Measurements from ENCODE around the gene PTOV1. TPM values are rescaled to one million over a fixed set of nuclear protein-coding genes. Genes with fewer than 3 reads are reported as not detected.

PTOV1 gene
- total RNA-seq (2014; rRNA removed; shearing (Covaris generic)) = 89.9 and 100 TPM in 2 replicates

DNA sequence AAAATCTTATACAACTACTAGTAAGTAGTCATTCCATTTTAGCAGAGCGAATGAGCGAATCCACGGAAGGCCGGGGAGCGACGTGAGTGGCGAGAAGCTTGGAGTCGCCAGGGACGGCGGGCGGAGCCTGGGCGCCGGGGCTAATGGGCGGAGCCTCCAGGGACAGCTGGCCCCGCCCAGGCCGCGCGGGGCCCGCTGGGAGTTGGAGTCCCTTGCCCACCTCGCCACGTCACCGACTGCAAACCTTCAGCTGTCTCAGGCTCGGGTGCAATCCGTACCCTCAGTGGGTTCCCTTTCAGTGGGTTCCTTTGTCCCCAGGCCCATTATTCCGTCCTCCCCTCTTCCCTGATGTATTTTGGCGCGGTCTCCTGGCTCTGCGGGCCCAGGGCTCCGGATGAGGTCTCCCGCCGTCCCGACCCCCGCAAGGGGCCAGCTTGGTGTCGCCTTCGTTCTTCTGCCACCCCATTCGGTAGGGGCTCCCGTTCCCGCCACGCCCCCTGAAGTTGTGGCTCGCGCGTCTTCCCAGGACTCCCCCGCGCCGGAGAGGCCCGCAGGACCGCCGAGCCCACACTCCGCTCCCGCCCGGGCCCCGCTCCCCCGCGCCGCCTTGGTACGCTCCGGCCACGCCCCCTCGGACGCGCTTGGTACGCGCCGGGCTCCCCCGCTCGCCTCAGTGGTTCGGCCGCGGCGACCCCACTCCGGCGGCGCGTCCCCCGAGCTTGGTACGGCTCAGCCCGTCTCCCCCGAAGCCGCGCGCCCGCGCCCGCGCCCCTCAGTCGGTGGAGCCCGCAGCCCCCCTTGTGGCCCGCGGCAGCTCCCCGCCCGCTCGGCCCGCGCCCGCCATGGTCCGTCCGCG, at the start of gene PTOV1:
PTOV1 (plus strand) TSS at position 673 of the 856 bp plus-strand sequence.
- DNase-seq (ENCODE audit: low read depth) = peak; percentile 92

DNA sequence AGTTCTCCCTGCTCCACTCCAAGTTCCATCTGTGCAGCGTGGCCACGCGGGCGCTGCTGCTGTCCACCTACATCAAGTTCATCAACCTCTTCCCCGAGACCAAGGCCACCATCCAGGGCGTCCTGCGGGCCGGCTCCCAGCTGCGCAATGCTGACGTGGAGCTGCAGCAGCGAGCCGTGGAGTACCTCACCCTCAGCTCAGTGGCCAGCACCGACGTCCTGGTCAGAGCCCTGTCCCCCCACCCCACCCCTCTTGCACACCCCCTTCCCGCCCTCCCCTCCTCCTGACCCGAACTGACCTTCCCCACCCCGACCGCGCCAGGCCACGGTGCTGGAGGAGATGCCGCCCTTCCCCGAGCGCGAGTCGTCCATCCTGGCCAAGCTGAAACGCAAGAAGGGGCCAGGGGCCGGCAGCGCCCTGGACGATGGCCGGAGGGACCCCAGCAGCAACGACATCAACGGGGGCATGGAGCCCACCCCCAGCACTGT, 49.5 kb upstream of the PTOV1 start:
- DNase-seq (ENCODE audit: low read depth) = no peak

DNA sequence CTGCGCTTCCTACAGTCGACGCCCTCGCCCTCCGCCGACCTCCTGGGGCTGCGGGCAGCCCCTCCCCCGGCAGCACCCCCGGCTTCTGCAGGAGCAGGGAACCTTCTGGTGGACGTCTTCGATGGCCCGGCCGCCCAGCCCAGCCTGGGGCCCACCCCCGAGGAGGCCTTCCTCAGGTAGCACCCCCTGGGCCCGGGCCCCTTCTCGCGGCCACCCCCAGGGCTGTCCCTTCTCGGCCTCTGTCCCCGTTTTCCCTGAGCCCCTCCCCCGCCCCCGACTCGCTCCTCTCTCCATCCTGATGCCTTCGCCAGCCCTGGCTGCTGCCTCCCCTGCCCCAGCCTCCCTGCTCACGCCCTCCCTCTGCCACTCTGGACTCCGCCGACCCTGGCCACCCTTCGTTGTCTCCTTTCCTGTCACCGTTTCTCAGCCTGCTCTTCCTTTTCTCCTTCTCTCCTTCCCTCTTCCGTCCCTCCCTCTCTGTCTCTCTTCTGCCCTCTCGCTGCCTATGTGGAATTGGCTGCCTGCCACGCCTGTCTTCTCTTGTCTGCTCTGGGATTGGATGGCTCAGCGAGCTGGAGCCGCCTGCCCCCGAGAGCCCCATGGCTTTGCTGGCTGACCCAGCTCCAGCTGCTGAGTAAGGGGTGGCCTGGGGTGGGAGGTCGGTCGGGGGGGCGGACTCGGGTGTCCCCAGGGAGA, 48.8 kb upstream of the PTOV1 start:
- peak; percentile 24 for DNase-seq (ENCODE audit: low read depth)

DNA sequence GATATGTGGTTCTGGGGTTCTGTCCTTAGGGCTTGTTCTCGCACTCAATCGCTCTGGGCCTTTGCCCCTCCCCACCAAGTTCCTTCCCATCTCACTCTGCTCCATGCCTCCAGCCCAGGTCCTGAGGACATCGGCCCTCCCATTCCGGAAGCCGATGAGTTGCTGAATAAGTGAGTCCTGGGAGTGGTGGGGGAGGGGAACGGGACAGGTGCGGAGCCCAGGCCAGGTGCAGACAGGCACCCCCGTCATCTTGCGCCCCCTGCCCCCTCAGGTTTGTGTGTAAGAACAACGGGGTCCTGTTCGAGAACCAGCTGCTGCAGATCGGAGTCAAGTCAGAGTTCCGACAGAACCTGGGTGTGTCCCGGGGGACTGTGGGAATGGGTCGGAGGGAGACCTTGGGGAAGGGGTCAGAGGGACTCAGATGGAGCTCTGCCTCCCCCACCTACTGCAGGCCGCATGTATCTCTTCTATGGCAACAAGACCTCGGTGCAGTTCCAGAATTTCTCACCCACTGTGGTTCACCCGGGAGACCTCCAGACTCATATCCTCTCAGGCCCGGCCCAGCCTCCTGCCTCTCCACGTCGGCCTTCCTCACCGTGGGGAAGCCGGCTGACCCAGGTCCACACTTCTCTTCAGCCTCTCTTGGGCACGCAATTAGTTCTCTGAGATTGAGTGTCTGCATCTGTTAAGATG, 48.0 kb upstream of the PTOV1 start:
- no peak for DNase-seq (ENCODE audit: low read depth)

DNA sequence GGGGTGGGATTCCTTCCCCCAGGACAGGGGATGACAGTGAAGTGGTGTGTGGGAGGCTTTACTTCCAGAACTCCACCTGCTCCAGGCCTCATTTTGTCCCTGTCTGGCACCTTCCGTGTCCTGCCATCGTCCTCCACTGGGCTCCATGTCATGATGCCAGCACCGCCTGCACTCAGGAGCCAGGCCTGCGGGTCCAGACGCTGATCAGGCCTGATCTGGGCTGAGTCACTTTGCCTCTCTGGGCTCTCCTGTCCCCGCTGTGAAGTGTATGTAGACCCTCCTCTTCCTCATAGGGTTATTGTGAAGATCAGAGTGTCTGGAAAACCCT, 47.5 kb upstream of the PTOV1 start:
- no peak for DNase-seq (ENCODE audit: low read depth)

DNA sequence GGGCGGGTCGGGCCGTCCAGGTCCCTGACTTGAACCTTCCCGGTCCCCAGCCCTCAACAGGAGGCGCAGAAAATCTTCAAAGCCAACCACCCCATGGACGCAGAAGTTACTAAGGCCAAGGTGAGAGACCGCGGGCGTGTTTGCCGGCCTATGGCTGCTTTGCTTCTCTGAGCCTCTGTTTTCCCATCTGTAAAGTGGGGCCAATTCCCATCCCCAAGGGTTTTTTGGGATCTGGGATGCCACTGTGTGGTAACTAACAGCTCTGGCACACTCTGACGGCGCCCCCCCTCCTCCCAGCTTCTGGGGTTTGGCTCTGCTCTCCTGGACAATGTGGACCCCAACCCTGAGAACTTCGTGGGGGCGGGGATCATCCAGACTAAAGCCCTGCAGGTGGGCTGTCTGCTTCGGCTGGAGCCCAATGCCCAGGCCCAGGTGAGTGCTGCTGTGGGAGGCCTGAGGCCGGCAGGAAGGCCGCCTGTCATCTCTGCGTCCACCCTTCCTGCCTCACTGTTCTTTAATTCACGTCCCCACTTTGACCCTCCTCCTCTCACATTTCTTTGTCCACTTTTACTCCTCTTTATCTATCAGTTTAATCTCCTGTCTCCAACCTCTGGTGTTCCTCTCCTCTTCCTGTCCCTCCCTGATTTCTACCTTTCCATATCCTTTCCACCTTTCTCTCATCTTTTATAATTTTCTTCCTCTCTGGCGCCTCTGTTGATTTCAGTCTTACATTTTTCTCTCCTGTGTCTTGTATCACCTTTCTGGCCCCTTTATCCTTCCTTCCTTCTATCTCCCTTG, 44.9 kb upstream of the PTOV1 start:
- no peak for DNase-seq (ENCODE audit: low read depth)

DNA sequence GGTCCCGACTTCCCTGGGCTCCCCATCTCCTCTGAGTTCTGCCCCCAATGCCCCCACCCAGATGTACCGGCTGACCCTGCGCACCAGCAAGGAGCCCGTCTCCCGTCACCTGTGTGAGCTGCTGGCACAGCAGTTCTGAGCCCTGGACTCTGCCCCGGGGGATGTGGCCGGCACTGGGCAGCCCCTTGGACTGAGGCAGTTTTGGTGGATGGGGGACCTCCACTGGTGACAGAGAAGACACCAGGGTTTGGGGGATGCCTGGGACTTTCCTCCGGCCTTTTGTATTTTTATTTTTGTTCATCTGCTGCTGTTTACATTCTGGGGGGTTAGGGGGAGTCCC, 44.4 kb upstream of the PTOV1 start:
- DNase-seq (ENCODE audit: low read depth) = no peak

DNA sequence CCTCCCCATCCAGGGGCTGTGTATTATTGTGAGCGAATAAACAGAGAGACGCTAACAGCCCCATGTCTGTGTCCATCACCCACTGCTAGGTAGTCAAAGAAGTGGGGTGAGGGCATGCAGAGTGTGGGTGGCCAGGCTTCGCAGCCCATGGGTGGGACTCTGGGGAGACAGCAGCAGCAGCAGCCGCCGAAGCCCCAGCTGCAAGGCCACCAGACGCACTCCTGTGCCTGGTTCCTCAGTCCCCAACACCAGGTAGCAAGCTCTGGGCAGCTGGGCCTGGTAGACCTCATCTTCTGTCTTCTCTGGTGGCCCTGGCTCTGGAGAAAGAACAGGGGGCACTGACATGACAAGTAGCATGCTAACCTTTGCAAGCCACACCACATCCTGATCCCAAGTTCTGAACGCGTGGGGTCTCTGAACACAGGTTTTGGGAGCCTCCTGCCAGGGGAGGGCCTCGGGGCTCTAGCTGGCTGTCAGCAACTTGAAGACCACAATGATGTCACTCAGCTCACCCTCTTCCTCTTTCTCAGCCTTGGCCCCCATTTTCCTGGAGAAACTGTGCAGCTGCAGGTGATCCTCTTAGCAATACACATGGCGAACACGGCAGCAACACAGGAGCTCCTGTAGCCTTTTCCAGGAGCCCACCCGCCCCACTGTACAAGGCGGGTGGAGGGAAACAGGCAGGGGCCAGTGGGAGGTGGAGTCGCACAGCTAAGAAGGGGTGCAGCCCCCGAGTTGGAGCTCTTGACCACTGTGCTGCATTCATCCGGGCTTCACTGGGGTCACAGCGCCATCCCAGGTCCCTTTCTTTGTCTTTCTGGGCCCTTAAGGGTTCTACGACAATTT, 43.7 kb upstream of the PTOV1 start:
- no peak for DNase-seq (ENCODE audit: low read depth)

DNA sequence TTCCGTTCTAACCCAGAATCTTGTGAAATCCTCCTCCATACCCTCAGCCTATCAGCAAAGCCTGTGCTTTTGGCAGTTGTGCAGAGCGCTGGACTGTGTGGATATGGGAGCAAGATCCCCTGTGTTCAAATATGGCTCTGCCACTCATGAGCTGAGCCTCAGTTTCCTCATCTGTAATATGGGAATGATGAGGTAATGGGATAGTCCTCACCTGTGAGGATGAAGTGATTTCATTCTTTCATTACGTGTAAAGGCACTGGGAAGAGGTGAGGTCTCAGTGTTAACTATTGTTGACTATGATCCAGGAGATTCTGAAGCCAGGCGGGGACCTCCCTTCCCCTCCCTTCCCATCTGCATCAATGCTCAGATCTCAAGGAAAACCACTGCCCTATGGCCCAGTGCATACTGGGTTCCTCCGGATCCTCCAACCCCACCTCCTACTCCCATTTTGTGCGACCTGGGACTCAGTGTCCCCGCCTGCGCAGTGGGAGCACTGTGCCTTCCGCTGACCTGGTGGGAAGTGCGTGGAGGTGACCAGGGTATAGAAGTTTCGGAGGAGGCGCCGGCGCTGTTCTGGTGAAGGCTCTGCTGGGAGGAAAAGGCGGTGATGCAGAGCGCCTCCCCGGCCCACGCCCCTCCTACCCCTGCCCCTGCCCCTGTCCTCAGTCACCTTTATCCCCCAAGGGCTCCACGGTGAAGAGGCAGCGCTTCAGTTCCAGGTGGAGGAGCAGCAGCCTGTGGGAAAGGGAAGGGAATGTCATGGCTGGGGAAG, 42.9 kb upstream of the PTOV1 start:
- DNase-seq (ENCODE audit: low read depth) = no peak

DNA sequence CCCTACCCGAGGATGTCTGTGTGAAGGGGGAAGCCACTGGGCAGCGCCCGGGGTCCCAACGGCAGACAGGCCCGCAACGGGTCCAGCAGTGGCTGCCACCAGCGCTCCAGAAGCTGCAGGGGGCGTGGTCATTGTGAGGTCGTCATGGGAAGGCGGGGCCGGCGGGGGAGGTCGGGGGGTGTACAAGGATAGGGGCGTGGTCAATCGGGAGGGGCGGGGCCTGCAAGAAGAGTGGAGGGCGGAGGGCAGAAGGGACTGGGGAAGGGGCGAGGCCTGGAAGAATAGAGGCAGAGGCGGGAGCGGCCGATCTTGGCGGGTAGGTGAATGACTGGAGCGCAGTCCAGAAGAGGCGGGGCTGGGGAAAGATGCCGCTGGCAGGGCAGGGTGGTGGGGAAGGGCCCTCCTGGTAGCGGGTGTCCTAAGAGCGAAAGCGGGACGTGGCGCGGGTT, 42.2 kb upstream of the PTOV1 start:
- DNase-seq (ENCODE audit: low read depth) = peak; percentile 77

DNA sequence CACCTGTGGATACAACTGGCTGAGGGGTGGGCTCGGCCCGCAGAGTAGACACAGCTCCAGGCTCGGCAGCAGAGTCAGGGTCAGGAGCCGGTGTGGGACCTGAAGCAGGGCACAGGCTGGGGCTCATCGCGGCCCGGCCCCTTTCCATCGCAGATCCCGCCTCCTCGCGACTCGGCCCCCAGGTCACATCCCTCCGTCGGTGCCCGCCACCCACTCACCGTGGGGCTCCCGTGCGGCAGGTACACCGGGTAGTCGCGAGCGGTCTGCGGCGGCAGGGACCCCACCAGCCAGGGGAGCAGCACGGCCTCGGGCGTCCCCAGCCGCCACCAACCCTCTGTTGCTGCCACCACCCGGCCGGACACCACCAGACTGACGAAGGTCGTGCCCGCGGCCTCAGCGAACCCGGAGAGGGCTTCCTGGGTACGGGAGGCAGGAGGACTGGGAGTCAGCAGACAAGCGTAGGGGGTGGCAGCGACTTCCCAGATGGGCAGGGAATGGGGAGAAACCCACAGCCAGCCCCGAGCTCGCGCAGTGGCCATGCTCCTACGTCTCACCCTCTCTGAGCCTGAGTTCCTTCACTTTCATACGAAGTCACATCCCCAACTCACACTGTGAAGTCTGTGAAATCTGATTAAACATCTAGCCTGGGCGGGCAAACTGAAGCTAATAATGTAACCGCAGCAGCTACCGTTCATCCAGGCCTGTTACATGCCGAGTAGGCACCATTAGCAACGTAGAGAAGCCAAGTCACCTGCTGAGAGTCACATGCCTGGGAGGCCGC, 41.6 kb upstream of the PTOV1 start:
- peak; percentile 48 for DNase-seq (ENCODE audit: low read depth)

DNA sequence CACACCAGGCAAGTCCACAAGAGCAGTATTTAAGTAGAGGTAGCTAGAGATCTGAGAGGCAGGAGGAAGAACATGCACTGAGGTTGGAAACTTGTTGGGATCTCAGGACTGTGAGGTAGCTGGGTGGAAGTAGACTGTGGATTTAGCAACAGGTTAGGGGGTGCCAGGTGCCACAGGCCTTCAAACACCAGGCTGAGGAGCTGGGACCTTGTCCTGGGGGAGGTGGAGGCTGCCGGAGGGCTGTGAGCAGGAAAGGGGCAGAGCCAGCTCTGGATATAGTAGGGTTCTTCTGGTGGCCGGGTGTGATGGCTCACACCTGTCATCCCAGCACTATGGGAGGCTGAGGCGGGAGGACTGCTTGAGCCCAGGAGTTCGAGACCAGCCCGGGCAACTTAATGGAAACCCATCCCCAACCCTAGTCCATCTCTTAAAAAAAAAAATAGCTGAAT, 41.0 kb upstream of the PTOV1 start:
- DNase-seq (ENCODE audit: low read depth) = no peak

DNA sequence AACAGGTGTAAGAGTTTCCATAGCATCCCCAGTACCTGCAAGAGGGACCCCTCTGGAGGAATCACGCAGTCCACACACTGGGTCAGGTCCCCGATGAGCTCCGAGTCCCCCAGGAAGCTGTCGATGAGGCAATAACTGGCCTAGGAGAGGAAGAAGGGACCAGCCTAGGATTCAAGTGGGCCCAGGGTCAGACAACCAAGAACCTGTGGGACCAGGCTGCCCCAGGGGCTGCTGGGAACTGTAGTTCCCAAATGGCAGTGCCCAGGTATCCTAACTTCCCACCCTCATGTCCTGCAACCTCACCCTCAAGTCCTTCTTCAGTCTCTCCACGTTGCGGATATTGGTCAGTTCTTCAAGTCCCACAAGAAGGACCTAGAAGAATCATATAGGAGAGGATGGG, 39.6 kb upstream of the PTOV1 start:
- no peak for DNase-seq (ENCODE audit: low read depth)

DNA sequence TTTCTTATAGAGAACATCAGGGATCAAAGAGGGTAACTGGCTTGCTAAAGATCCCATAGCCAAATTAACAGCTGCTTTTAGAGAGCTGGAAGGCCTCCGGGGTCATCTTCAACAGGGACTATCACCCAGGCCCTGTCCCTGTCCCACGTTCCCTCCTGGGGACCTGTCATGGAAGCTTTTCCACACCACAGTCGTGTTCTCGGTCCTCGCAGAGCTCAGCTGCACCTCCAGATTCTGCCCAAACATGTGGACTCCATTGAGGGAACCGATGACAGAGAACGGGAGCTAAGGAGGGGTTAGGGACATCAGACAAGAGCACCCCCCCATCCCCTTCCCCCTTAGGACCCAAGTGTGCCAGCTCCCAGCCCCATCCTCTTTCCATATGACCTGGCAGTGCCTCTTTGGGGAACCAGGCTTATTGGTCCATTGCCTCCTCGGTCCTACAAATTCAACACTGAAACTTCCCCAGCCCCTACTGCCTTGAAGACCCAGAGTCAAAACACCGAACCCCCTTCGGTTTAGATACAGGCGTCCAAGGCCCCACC, 38.4 kb upstream of the PTOV1 start:
- DNase-seq (ENCODE audit: low read depth) = no peak

DNA sequence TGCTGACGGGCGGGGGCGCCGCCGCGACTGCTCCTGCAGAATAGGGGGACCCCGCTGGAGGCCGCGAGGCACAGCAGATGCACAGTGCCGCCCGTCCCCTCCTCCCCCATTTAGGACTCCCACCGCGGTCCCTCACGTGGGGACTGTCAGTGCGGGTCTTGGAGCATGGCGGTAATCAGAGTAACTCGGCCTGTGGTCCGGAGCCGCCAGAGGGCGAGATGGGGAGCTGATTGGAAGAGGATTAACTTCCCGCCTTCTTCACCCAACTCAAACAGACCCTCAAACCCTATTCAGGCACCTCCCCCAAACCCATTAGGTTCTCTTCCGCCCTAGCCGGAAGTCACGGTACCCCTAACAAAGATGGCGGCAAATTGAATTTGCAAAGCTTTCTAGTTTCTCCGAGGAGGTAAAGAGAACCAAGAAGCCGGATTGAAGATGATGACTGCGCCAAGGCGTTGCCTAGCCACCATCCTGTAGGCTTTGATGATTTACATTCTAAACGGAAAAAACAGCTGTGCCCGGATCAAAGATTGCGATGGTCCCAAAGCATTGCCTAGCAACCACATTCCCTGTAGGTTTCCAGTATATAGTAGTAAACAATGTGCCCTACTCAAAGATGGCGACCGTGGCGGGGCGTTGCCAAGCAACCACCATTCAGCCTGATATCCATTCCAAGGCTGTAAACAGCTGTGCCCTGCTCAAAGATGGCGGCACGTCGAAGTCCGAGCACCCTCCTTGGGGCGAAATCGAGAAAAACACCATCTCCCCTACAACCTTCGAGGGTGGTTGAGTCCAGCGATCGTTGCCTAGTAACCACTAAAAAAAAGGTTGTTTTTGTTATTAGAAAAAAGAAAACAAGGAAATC, 37.7 kb upstream of the PTOV1 start, which contains the start of gene FUZ:
FUZ (minus strand) TSS at position 296 of the 865 bp plus-strand sequence; CDS start at position 110, 186 bp downstream.
- DNase-seq (ENCODE audit: low read depth) = peak; percentile 99

DNA sequence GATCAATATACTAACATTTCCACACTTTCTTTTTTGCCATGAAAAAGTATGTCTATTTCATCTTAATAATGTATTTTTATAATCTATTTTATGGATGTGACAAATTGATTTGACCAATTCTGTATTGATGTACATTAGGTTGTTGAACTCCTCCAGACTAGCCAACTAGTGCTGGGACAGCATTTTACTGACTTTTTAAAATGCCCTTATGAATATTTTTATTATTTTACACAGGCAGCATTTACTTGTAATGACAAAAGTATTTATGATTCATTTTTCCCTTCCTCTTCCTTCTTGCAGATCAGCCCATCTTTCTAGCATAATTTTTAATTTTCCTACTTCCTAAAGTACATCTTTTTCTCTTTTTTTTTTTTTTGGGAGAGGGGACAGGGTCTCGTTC, 36.9 kb upstream of the PTOV1 start:
- DNase-seq (ENCODE audit: low read depth) = no peak

DNA sequence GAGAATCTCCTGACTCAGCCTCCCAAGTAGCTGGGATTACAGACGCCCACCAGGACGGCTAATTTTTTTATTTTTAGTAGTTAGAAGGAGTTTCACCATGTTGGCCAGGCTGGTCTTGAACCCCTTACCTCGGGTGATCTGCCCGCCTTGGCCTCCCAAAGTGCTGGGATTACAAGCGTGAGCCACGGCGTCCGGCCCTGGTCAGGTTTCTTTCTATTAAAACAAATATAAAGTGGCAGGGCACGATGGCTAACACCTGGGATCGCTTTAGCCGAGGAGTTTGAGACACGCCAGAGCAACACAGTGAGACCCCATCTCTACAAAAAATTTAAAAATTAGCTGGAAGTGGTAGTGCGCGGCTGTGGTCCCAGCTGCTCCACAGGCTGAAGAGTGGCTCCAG, 34.4 kb upstream of the PTOV1 start:
- no peak for DNase-seq (ENCODE audit: low read depth)
